ENCODE results near the gene GUSB.

- TF ChIP-seq, protein P1, sequence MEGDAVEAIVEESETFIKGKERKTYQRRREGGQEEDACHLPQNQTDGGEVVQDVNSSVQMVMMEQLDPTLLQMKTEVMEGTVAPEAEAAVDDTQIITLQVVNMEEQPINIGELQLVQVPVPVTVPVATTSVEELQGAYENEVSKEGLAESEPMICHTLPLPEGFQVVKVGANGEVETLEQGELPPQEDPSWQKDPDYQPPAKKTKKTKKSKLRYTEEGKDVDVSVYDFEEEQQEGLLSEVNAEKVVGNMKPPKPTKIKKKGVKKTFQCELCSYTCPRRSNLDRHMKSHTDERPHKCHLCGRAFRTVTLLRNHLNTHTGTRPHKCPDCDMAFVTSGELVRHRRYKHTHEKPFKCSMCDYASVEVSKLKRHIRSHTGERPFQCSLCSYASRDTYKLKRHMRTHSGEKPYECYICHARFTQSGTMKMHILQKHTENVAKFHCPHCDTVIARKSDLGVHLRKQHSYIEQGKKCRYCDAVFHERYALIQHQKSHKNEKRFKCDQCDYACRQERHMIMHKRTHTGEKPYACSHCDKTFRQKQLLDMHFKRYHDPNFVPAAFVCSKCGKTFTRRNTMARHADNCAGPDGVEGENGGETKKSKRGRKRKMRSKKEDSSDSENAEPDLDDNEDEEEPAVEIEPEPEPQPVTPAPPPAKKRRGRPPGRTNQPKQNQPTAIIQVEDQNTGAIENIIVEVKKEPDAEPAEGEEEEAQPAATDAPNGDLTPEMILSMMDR (IDR thresholded peaks at IDR 0.05; ENCODE audit: low read depth, low read length, poor library complexity, severe bottlenecking), result no peak
- TF ChIP-seq EZH2phosphoT487 (IDR thresholded peaks at IDR 0.05; ENCODE audit: borderline replicate concordance, low read length), result no peak
These were observed 2.2 kb downstream of the GUSB start for GRCh38 chr7:65979583-65980477.
